HepG2 (cell line): ENCODE results near the gene ESPNL. TPM values are rescaled to one million over a fixed set of nuclear protein-coding genes. Genes with fewer than 3 reads are reported as not detected.

Source experiments
- AHR ChIP-seq: IDR thresholded peaks from 2 replicates; pipeline ENCODE4 v1.6.1; 2018; ENCODE audit warnings: missing genetic modification reagents, missing compliant biosample characterization
- ARID5B ChIP-seq: IDR thresholded peaks from 2 replicates; pipeline ENCODE4 v1.4.0; 2020; ENCODE audit warnings: mild to moderate bottlenecking, missing genetic modification reagents
- ATF5 ChIP-seq: sonication (generic); formaldehyde crosslinking; IDR thresholded peaks from 2 replicates; pipeline ENCODE4 v1.4.0; 2020; ENCODE audit warnings: mild to moderate bottlenecking, low read depth, missing genetic modification reagents
- KMT2B ChIP-seq: IDR thresholded peaks from 2 replicates; pipeline ENCODE4 v1.6.1; 2016; ENCODE audit warnings: missing genetic modification reagents, missing compliant biosample characterization
- MYC ChIP-seq: sonication (generic); formaldehyde crosslinking; IDR thresholded peaks from 2 replicates; pipeline ENCODE4 v1.9.0; 2021; ENCODE audit warnings: missing genetic modification reagents, borderline replicate concordance
- NR3C1 ChIP-seq: sonication (generic); formaldehyde crosslinking; IDR thresholded peaks from 2 replicates; pipeline ENCODE4 v1.4.0; 2020; ENCODE audit warnings: missing genetic modification reagents
- TARDBP ChIP-seq: sonication (generic); formaldehyde crosslinking; IDR thresholded peaks from 2 replicates; pipeline ENCODE4 v1.8.0; 2022; ENCODE audit warnings: mild to moderate bottlenecking, missing genetic modification reagents
- YY1 ChIP-seq: IDR thresholded peaks from 2 replicates; pipeline ENCODE4 v1.6.1; 2011; ENCODE audit warnings: low read length, low read depth, moderate library complexity, mild to moderate bottlenecking; ENCODE audit not compliant: insufficient read depth, insufficient replicate concordance
- ZMYM3 ChIP-seq: sonication (generic); formaldehyde crosslinking; IDR thresholded peaks from 2 replicates; pipeline ENCODE4 v1.5.1; 2020; ENCODE audit warnings: mild to moderate bottlenecking, missing genetic modification reagents
- ZNF274 ChIP-seq: sonication (generic); formaldehyde crosslinking; IDR thresholded peaks from 2 replicates; pipeline ENCODE4 v1.5.1; 2020; ENCODE audit warnings: mild to moderate bottlenecking, missing genetic modification reagents
- ZNF484 ChIP-seq: sonication (generic); formaldehyde crosslinking; IDR thresholded peaks from 2 replicates; pipeline ENCODE4 v1.5.1; 2020; ENCODE audit warnings: mild to moderate bottlenecking, low read depth, missing genetic modification reagents, borderline replicate concordance
- ZNF646 ChIP-seq: sonication (generic); formaldehyde crosslinking; IDR thresholded peaks from 2 replicates; pipeline ENCODE4 v1.9.0; 2021; ENCODE audit warnings: mild to moderate bottlenecking, missing genetic modification reagents
- ZNF687 ChIP-seq: sonication (generic); formaldehyde crosslinking; IDR thresholded peaks from 2 replicates; pipeline ENCODE4 v1.5.1; 2020; ENCODE audit warnings: mild to moderate bottlenecking, missing genetic modification reagents, moderate library complexity
- polyA plus RNA-seq, 8 experiments: library from polyadenylated mRNA; depleted of rRNA in 3 of 8; stranded (reverse) in 7 of 8; unstranded in 1 of 8; fragments of >200 nt; fragmentation: Illumina TruSeq in 4 of 8; extraction: Trizol in 4 of 8; gene quantifications; 2 replicates each; pipeline versions ENCODE4 v1.2.1 to v1.2.3, GENCODE V29; 2011 to 2016; ENCODE audit warnings: low read depth in 4 of 8, missing spikeins in 1 of 8, mixed read lengths in 1 of 8; ENCODE audit not compliant: insufficient read depth in 1 of 8
- total RNA-seq, 5 experiments: library from RNA; depleted of rRNA; stranded (reverse); fragments of >200 nt; fragmentation: Illumina TruSeq; extraction: Trizol; gene quantifications; 2 replicates each; pipeline ENCODE4 v1.2.3, GENCODE V29; 2016; ENCODE audit warnings: low read depth in 1 of 5

ESPNL gene
- total and polyA plus RNA-seq, 2 of the 13 experiments (the other 11 are each of a cell fraction or from before 2014, with no cell fraction given), result 0.45 to 0.80 TPM

- TF ChIP-seq ARID5B (CRISPR knock-in tag) (no peak), NR3C1 (no peak), ZNF646 (CRISPR knock-in tag) (no peak), AHR (CRISPR knock-in tag) (no peak), KMT2B (CRISPR knock-in tag) (no peak), ATF5 (CRISPR knock-in tag) (no peak), ZNF484 (CRISPR knock-in tag) (no peak), YY1 (peak; percentile 55), ZNF687 (peak; percentile 60), MYC (CRISPR knock-in tag) (peak; percentile 29; the same call in 1 of the 2 replicates), TARDBP (CRISPR knock-in tag) (0 out of 2 replicates have a peak, but pooled peaks have one; percentile 22), ZNF274 (CRISPR knock-in tag) (peak; percentile 65; the same call in 1 of the 2 replicates), ZMYM3 (CRISPR knock-in tag) (peak; percentile 75)
Observed at GRCh38 chr2:238136820-238137537, 36.8 kb downstream of the ESPNL start (continued).
